A549 (cell line): ENCODE results near the gene WSCD2. TPM values are rescaled to one million over a fixed set of nuclear protein-coding genes. Genes with fewer than 3 reads are reported as not detected.

Source experiments
- ATAC-seq, 2 experiments: fragments of 200-7000 bp in 1 of 2; fragments of >200 bp in 1 of 2; cut with Nextera tagmentation in 1 of 2; cut with Tn5 transposase in 1 of 2; 3 replicates each; pipeline versions ENCODE4 v1.8.0 to v1.9.1; 2018 to 2020; ENCODE audit warnings: mild to moderate bottlenecking in 1 of 2, moderate library complexity in 1 of 2
- CTCF ChIA-PET: fragments of 300-600 bp; sonication (Branson Sonifier 250); formaldehyde crosslinking; extraction: SDS; loops from one replicate; lab custom pipeline; 2021; ENCODE audit warnings: antibody characterized with exemption, inconsistent platforms; lab: Yijun Ruan, JAX
- POLR2A ChIA-PET: fragments of 350-600 bp; formaldehyde crosslinking; extraction: SDS; loops from one replicate; lab custom pipeline; 2021; ENCODE audit warnings: antibody characterized with exemption, inconsistent platforms; lab: Yijun Ruan, JAX
- DNase-seq, 2 experiments: peaks; one replicate each; pipeline versions ENCODE4 v3.0.0 to v3.0.0-alpha.2; 2011 to 2016; ENCODE audit warnings: low read depth in 1 of 2, low spot score in 1 of 2
- FAIRE-seq: peaks from 2 replicates; lab custom pipeline; 2011; peaks lifted over from hg19 to GRCh38; lab: Jason Lieb, UNC
- H3K27ac ChIP-seq, 2 experiments: fragments of >200 bp; sonication (Bioruptor Twin); formaldehyde crosslinking; 3 replicates each; pipeline ENCODE4 v1.5.1; 2016 to 2017
- H3K4me1 ChIP-seq: fragments of >200 bp; sonication (Bioruptor Twin); formaldehyde crosslinking; 3 replicates; pipeline ENCODE4 v1.6.1; 2016
- H3K4me2 ChIP-seq: fragments of >200 bp; sonication (Bioruptor Twin); formaldehyde crosslinking; 3 replicates; pipeline ENCODE4 v1.6.1; 2016
- H3K4me3 ChIP-seq: fragments of >200 bp; sonication (Bioruptor Twin); formaldehyde crosslinking; 3 replicates; pipeline ENCODE4 v1.5.1; 2016
- H3K9me3 ChIP-seq: fragments of >200 bp; sonication (Bioruptor Twin); formaldehyde crosslinking; 3 replicates; pipeline ENCODE4 v1.6.1; 2016
- BHLHE40 ChIP-seq: IDR thresholded peaks from 2 replicates; pipeline ENCODE4 v1.6.1; 2012; ENCODE audit warnings: low read depth, low read length, inconsistent platforms
- CBX2 ChIP-seq: fragments of 200-600 bp; sonication (generic); IDR thresholded peaks from 2 replicates; pipeline ENCODE4 v1.6.1; 2016; ENCODE audit warnings: low read depth, mild to moderate bottlenecking, borderline replicate concordance
- CEBPB ChIP-seq, 2 experiments: fragments of >200 bp in 1 of 2; sonication (Bioruptor Twin) in 1 of 2; formaldehyde crosslinking in 1 of 2; IDR thresholded peaks; 2 replicates each; pipeline ENCODE4 v1.6.1; 2012 to 2016
- EHF ChIP-seq: fragments of 250-450 bp; sonication (Bioruptor Pico); IDR thresholded peaks from 2 replicates; pipeline ENCODE4 v1.5.0; 2020; ENCODE audit warnings: mild to moderate bottlenecking
- EHMT2 ChIP-seq: fragments of 200-600 bp; sonication (generic); IDR thresholded peaks from 2 replicates; pipeline ENCODE4 v1.6.1; 2016; ENCODE audit warnings: antibody characterized with exemption, low read depth, mild to moderate bottlenecking, moderate library complexity
- FOXS1 ChIP-seq: fragments of 250-450 bp; sonication (Bioruptor Pico); IDR thresholded peaks from 2 replicates; pipeline ENCODE4 v1.5.0; 2020; ENCODE audit warnings: mild to moderate bottlenecking, moderate library complexity
- HOXA7 ChIP-seq: fragments of 250-450 bp; sonication (Bioruptor Pico); IDR thresholded peaks from 2 replicates; pipeline ENCODE4 v1.5.0; 2020; ENCODE audit warnings: mild to moderate bottlenecking, moderate library complexity
- JUNB ChIP-seq: fragments of >200 bp; sonication (Bioruptor Twin); formaldehyde crosslinking; IDR thresholded peaks from 2 replicates; pipeline ENCODE4 v1.6.1; 2016
- KDM1A ChIP-seq: fragments of 200-600 bp; sonication (generic); IDR thresholded peaks from 2 replicates; pipeline ENCODE4 v1.6.1; 2016; ENCODE audit warnings: low read depth, mild to moderate bottlenecking
- MYC ChIP-seq: IDR thresholded peaks from 2 replicates; pipeline ENCODE4 v1.6.1; 2012; ENCODE audit warnings: mild to moderate bottlenecking, inconsistent platforms, low read length, improper control_type of control experiment, borderline replicate concordance
- NFE2L2 ChIP-seq: fragments of 150-350 bp; conservative IDR thresholded peaks from 2 replicates; pipeline ENCODE4 v1.6.1; 2014; ENCODE audit warnings: low read length
- NPAS2 ChIP-seq: fragments of 250-450 bp; sonication (Bioruptor Pico); IDR thresholded peaks from 2 replicates; pipeline ENCODE4 v1.8.0; 2022; ENCODE audit warnings: mild to moderate bottlenecking, moderate library complexity, borderline replicate concordance
- RAD21 ChIP-seq, 2 experiments: fragments of >200 bp in 1 of 2; sonication (Bioruptor Twin) in 1 of 2; formaldehyde crosslinking in 1 of 2; IDR thresholded peaks in 1 of 2; conservative IDR thresholded peaks in 1 of 2; 2 replicates in 1 of 2; 3 replicates in 1 of 2; pipeline ENCODE4 v1.6.1; 2012 to 2018; ENCODE audit warnings: inconsistent platforms in 1 of 2
- SMC3 ChIP-seq: fragments of >200 bp; sonication (Bioruptor Twin); formaldehyde crosslinking; IDR thresholded peaks from 3 replicates; pipeline ENCODE4 v1.6.1; 2018; ENCODE audit warnings: inconsistent platforms
- ZC3H11A ChIP-seq: fragments of 450-650 bp; IDR thresholded peaks from 2 replicates; pipeline ENCODE4 v1.6.1; 2014; ENCODE audit warnings: antibody characterized with exemption, mild to moderate bottlenecking
- ZSCAN20 ChIP-seq: fragments of 250-450 bp; sonication (Bioruptor Pico); IDR thresholded peaks from 2 replicates; pipeline ENCODE4 v1.8.0; 2022; ENCODE audit warnings: mild to moderate bottlenecking, moderate library complexity
- WGBS: methylation state at CpG from one replicate; pipeline ENCODE4 v1.1.6; 2017; ENCODE audit errors: missing lambda C conversion rate; 5-methylcytosine and 5-hydroxymethylcytosine counted together
- polyA plus RNA-seq, 4 experiments: library from polyadenylated mRNA; depleted of rRNA in 3 of 4; stranded (reverse); fragments of >200 nt; fragmentation: RNase III in 1 of 4; extraction: RNeasy Plus Mini Kit Qiagen cat#74134 plus additional on column Dnase treatment in 1 of 4; gene quantifications; 2 replicates in 3 of 4; 3 replicates in 1 of 4; pipeline ENCODE4 v1.2.3, GENCODE V29; 2011 to 2017
- TF ChIP-seq, protein P1 (sequence below): IDR thresholded peaks from 2 replicates; pipeline ENCODE4 v1.6.1; 2012
- TF ChIP-seq, protein P2 (sequence below): fragments of 250-450 bp; sonication (Bioruptor Pico); IDR thresholded peaks from 2 replicates; pipeline ENCODE4 v1.5.0; 2021; ENCODE audit warnings: mild to moderate bottlenecking, moderate library complexity, borderline replicate concordance
- TF ChIP-seq, protein P3 (sequence below): fragments of 450-650 bp; IDR thresholded peaks from 2 replicates; pipeline ENCODE4 v1.6.1; 2014; ENCODE audit warnings: antibody characterized with exemption

Gene WSCD2
- polyA plus RNA-seq, 2 of the 4 experiments (the other 2 are of a cell fraction), result not detected

DNA sequence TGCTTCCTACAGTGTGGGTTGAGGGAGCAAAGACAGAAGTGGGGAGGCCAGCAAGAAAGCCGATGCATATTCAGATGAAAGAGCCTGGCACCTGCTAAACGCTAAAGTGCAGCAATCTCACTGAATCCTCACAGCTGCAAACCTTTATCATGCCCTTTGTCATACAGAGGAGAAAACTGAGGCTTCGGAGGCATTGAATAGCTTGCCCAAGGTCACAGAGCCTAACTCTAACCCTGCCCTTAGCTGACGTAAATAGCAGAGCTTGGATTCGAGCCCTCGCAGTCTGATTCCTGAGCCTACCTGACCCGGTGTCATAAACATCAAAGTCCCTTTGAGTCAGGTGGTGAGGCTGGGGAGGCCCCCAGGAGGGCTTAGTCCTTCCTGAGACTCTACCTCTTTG lies 155.1 kb downstream of the WSCD2 start:
- H3K4me1 ChIP-seq, result no peaks in the 10 kb centered on the region
- DNase-seq (no peak), FAIRE-seq (no peak), ATAC-seq (no peak)
- H3K9me3 ChIP-seq, result no peaks in the 10 kb centered on the region
- no peak overlapping the region for H3K27ac ChIP-seq
- POLR2A ChIA-PET, result no interaction called here
- CTCF ChIA-PET, result no interaction called here
- WGBS, result 1% methylated on average over 7 of the region's 7 CpGs
- no peak overlapping the region for H3K4me3 ChIP-seq
- H3K4me2 ChIP-seq, result no peak overlapping the region
- TF ChIP-seq MYC (no peak), RAD21 (conservative IDR thresholded peaks at IDR 0.05 in 1 of 2, IDR thresholded peaks at IDR 0.05 in 1 of 2) (no peak), KDM1A (no peak), CBX2 (no peak)
- TF ChIP-seq, protein P1, sequence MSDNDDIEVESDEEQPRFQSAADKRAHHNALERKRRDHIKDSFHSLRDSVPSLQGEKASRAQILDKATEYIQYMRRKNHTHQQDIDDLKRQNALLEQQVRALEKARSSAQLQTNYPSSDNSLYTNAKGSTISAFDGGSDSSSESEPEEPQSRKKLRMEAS, result no peak
- TF ChIP-seq, protein P2, sequence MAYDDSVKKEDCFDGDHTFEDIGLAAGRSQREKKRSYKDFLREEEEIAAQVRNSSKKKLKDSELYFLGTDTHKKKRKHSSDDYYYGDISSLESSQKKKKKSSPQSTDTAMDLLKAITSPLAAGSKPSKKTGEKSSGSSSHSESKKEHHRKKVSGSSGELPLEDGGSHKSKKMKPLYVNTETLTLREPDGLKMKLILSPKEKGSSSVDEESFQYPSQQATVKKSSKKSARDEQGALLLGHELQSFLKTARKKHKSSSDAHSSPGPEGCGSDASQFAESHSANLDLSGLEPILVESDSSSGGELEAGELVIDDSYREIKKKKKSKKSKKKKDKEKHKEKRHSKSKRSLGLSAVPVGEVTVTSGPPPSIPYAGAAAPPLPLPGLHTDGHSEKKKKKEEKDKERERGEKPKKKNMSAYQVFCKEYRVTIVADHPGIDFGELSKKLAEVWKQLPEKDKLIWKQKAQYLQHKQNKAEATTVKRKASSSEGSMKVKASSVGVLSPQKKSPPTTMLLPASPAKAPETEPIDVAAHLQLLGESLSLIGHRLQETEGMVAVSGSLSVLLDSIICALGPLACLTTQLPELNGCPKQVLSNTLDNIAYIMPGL (CRISPR knock-in tag), result no peak
- TF ChIP-seq, protein P3, sequence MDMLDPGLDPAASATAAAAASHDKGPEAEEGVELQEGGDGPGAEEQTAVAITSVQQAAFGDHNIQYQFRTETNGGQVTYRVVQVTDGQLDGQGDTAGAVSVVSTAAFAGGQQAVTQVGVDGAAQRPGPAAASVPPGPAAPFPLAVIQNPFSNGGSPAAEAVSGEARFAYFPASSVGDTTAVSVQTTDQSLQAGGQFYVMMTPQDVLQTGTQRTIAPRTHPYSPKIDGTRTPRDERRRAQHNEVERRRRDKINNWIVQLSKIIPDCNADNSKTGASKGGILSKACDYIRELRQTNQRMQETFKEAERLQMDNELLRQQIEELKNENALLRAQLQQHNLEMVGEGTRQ, result no peak

DNA sequence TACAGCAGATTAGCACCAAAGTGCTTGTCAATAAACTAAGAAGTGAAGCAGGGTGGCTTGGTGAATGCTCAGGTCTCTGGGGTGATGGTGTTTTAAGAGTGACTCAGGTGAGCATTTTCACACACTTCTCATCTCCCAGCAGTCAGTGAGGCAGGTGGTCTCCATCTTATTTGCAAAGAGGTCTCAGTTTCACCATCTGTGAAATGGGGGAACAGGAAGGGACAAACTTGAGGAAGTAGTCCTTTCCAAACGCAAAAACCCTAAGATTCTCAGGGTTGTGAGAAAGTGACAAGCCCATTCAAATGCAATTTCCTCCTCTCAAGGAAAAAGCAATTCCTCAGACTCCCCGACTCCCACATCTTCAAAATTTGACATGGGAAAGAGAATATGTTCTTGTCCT lies 155.9 kb downstream of the WSCD2 start:
- no peaks in the 10 kb centered on the region for H3K9me3 ChIP-seq
- DNase-seq, result no peak
- no peak overlapping the region for H3K4me3 ChIP-seq
- ChIA-PET POLR2A (no interaction called here), CTCF (no interaction called here)
- no peak overlapping the region for H3K27ac ChIP-seq
- WGBS, result 3% methylated on average over 2 of the region's 2 CpGs
- no peaks in the 10 kb centered on the region for H3K4me1 ChIP-seq
- H3K4me2 ChIP-seq, result no peak overlapping the region
- ATAC-seq, result no peak
- no peak for FAIRE-seq
- TF ChIP-seq CEBPB (IDR thresholded peaks at IDR 0.05) (no peak), RAD21 (conservative IDR thresholded peaks at IDR 0.05 in 1 of 2, IDR thresholded peaks at IDR 0.05 in 1 of 2) (no peak), EHF (CRISPR knock-in tag) (no peak), JUNB (no peak)

DNA sequence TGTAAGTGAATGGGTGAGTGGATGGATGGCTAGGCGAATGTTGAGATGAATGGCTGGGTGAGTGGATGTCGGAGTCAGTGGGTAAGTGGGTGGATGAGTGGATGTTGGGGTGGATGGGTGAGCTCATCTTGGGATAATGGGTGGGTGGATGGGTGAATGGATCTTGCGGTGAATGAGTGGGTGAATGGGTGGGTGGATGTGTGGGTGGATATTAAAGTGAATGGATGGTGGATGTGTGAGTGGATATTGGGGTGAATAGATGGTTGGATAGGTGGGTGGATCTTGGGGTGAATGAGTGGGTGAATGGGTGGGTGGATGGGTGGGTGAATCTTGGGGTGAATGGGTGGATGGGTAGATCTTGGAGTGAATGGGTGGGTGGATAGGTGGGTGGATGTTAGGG lies 158.1 kb downstream of the WSCD2 start:
- FAIRE-seq (no peak), ATAC-seq (no peak), DNase-seq (no peak)
- Histone ChIP-seq H3K9me3 (no peaks in the 10 kb centered on the region), H3K27ac (no peak overlapping the region), H3K4me1 (no peaks in the 10 kb centered on the region), H3K4me3 (no peak overlapping the region), H3K4me2 (no peak overlapping the region)
- CTCF ChIA-PET, result interaction anchor here (1.1 to 1.4 kb wide), 2 partner anchors 10 to 27 kb away, joined by 3 read pairs; no protein-coding TSS in a partner anchor
- POLR2A ChIA-PET, result no interaction called here
- 36% methylated on average over 3 of the region's 3 CpGs for WGBS
- TF ChIP-seq, protein P2 (CRISPR knock-in tag), result no peak
- TF ChIP-seq FOXS1 (CRISPR knock-in tag) (no peak), ZC3H11A (no peak), NFE2L2 (no peak)

DNA sequence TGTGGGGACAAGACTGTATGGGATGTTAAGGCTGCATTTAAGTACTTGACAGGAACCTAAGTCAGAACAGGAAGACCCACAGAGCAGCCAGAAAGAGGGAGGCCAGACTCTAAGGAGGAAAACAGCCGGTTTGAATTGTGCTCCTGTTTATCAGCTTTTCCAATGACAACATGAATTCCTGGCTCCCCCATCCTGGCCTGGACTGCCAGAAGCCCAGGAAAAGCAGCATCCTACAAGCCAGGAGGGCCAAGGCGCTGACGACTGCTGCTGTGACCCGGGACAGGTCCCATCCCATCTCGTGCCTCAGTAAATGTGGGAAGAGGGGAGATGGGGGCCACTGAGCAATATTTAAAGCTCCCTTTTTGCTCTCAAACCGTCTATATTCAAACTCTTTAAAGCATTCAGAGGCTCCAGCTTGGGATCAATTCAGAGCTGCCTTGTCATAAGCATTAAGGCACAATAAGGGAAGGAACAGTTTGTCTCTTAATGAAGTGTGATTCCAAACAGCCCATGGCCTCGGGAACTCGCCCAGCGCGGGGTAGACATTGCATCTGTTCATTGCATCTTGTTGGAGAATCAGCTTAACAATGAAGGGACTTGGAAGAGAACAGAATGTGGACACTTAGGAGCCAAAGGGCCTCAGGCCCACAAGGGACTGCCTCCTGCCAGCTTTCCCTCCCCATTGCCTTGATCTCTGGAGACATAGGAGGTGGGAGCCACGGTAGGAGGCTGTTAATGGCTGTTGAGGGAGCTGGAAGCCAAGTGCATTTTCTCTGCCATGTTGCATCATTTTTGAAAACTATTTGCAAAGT lies 160.5 kb downstream of the WSCD2 start:
- Histone ChIP-seq H3K9me3 (no peaks in the 10 kb centered on the region), H3K4me3 (no peak overlapping the region), H3K4me1 (no peaks in the 10 kb centered on the region), H3K27ac (no peak overlapping the region), H3K4me2 (no peak overlapping the region)
- no peak for FAIRE-seq
- CTCF ChIA-PET, result no interaction called here
- ATAC-seq, result no peak
- POLR2A ChIA-PET, result no interaction called here
- no peak for TF ChIP-seq ZSCAN20
- TF ChIP-seq EHMT2, result no peak
- no peak for TF ChIP-seq BHLHE40
- no peak for TF ChIP-seq MYC
- no peak for TF ChIP-seq SMC3
- TF ChIP-seq NPAS2 (CRISPR knock-in tag), result no peak
- no peak for TF ChIP-seq HOXA7 (CRISPR knock-in tag)
- TF ChIP-seq CEBPB (IDR thresholded peaks at IDR 0.05), result no peak
- WGBS, result 6% methylated on average over 11 of the region's 11 CpGs
- DNase-seq, result no peak
